Measurements from ENCODE around the gene CXorf66.

- TF ChIP-seq CTCF (IDR thresholded peaks at IDR 0.05) (no peak), POLR2A (IDR thresholded peaks at IDR 0.05) (no peak)
Measured at GRCh38 chrX:139972629-139973624, 7.6 kb upstream of the CXorf66 start.
